ENCODE data around the gene HOXC13.

HOXC13 gene

DNA sequence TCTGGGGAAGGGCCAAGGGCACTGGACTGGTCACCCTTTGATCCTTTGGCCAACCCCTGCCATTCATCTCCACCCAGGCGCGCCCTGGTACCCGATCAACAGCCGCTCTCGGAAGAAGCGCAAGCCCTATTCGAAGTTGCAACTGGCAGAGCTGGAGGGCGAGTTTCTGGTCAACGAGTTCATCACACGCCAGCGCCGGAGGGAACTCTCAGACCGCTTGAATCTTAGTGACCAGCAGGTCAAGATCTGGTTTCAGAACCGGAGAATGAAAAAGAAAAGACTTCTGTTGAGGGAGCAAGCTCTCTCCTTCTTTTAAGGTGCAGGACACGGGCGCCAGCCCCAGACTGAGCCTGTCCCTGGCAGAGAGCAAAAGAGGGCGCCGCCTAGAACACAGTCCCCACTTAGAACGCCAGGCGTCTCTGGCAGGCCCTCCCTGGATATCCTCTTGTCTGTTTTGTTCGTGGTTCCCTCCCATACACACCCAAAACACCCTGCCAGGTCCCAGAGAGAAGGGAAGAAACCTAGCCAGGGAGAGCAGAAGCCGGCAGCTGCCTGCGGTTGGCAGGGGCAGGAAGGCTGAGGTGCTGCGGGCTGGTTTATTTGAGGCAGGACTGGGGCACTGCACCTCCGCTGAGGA lies 17.7 kb downstream of the HOXC13 start:
- 7% methylated on average over 19 of the region's 25 CpGs for WGBS (ENCODE audit: insufficient coverage)
- Histone ChIP-seq H3K36me3 (ENCODE audit: control insufficient read depth in 4 of 4, insufficient read depth in 4 of 4, low read length in 3 of 4) (no peaks in the 10 kb centered on the region), H3K9me3 (ENCODE audit: control extremely low read depth in 1 of 5, control insufficient read depth in 4 of 5, insufficient read depth in 2 of 5, low read depth in 1 of 5, low read length in 4 of 5) (peaks cover 0 to 5% (median 0%) of the 10 kb centered on the region in 5 experiments), H3K27me3 (replicated peaks in 2 of 5; ENCODE audit: control insufficient read depth in 4 of 5, insufficient read depth in 5 of 5, low read length in 4 of 5) (peaks cover 10 to 100% (median 78%) of the 10 kb centered on the region in 5 experiments), H3K4me3 (ENCODE audit: control insufficient read depth in 1 of 7, extremely low read depth in 1 of 7, insufficient read depth in 4 of 7, low read depth in 2 of 7, low read length in 6 of 7) (peak overlapping the region in 2 of 7 experiments; percentile 22 to 23), H3K4me1 (ENCODE audit: control extremely low read depth in 1 of 4, control insufficient read depth in 4 of 4, insufficient read depth in 4 of 4, low read length in 3 of 4) (peaks cover 0 to 25% (median 21%) of the 10 kb centered on the region in 4 experiments), H3K27ac (ENCODE audit: insufficient read depth in 1 of 2, low read depth in 1 of 2, low read length in 2 of 2, poor library complexity in 1 of 2, severe bottlenecking in 2 of 2) (no peak overlapping the region)
- ChIA-PET CTCF (interaction anchor here (0.8 to 3.3 kb wide), 6 partner anchors 10 to 204 kb away, joined by 3 to 11 read pairs (median 4); partner anchors contain the start of gene HOXC10), POLR2A (no interaction called here)
- DNase-seq: peak; percentile 32 to 82 (median 74)

DNA sequence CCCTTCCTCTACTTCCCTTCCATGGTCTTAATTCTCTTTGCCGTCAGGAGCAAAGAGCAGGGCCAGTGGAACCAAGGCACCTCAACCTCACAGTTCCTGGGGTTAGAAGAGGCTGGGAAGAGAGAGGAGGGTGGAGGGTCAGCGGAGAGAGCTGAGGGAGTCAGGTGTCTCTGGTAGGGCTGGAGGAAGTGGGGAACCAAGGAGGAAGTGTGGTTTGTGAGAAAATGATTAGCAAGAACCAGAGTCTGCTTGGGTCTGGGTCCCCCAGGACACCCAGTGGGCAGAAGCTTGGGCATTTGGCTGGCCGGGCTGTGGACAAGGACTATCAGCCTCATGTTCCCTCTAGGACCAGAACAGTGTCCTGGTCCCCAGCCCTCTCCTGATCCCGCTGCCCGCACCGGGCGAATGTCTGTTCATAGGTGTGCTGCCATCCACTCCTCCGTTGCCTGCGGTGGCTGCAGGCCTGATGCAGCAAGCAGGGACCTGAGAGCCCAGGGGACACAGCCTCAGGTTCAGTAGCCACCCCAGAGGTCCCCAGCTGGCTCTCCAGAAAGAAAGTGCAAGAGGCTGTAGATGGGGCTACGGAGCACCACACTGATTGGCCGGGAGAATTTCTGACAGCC lies 18.4 kb downstream of the HOXC13 start:
- H3K4me1 ChIP-seq (ENCODE audit: control extremely low read depth in 1 of 4, control insufficient read depth in 4 of 4, insufficient read depth in 4 of 4, low read length in 3 of 4): peaks cover 0 to 28% (median 19%) of the 10 kb centered on the region in 4 experiments
- WGBS (ENCODE audit: insufficient coverage): 5% methylated on average over 10 of the region's 11 CpGs
- H3K4me3 ChIP-seq (ENCODE audit: control insufficient read depth in 1 of 7, extremely low read depth in 1 of 7, insufficient read depth in 4 of 7, low read depth in 2 of 7, low read length in 6 of 7): peak overlapping the region in 2 of 7 experiments; percentile 22 to 23
- DNase-seq: no peak
- no peaks in the 10 kb centered on the region for H3K36me3 ChIP-seq (ENCODE audit: control insufficient read depth in 4 of 4, insufficient read depth in 4 of 4, low read length in 3 of 4)
- H3K27ac ChIP-seq (ENCODE audit: insufficient read depth in 1 of 2, low read depth in 1 of 2, low read length in 2 of 2, poor library complexity in 1 of 2, severe bottlenecking in 2 of 2): no peak overlapping the region
- H3K27me3 ChIP-seq (replicated peaks in 2 of 5; ENCODE audit: control insufficient read depth in 4 of 5, insufficient read depth in 5 of 5, low read length in 4 of 5): peaks cover 14 to 100% (median 79%) of the 10 kb centered on the region in 5 experiments
- ChIA-PET POLR2A (no interaction called here), CTCF (interaction anchor here (0.8 to 3.3 kb wide), 6 partner anchors 11 to 204 kb away, joined by 3 to 11 read pairs (median 4); partner anchors contain the start of gene HOXC10)
- peaks cover 0 to 5% (median 0%) of the 10 kb centered on the region in 5 experiments for H3K9me3 ChIP-seq (ENCODE audit: control extremely low read depth in 1 of 5, control insufficient read depth in 4 of 5, insufficient read depth in 2 of 5, low read depth in 1 of 5, low read length in 4 of 5)

DNA sequence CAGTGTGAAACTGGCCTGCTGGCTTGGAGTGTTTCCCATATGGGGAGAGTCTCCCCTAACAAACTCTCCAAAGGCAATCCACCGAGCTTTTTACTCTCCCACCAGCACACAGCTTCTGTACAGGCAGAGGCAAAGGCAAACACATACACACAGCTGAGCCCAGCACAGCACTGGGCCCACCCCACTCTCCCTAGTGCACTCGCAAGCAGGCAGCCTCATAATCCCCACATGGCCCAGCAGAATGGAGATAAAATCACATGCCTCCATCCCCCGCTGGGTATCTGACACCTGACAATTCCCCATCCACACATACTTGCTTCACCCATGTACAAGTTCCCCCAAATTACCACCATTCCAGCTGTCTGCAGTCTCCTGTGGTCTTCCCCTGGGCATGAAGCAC lies 19.5 kb downstream of the HOXC13 start:
- Histone ChIP-seq H3K27ac (ENCODE audit: insufficient read depth in 1 of 2, low read depth in 1 of 2, low read length in 2 of 2, poor library complexity in 1 of 2, severe bottlenecking in 2 of 2) (no peak overlapping the region), H3K27me3 (replicated peaks in 2 of 5; ENCODE audit: control insufficient read depth in 4 of 5, insufficient read depth in 5 of 5, low read length in 4 of 5) (peaks cover 25 to 100% (median 78%) of the 10 kb centered on the region in 5 experiments), H3K4me1 (ENCODE audit: control extremely low read depth in 1 of 4, control insufficient read depth in 4 of 4, insufficient read depth in 4 of 4, low read length in 3 of 4) (peaks cover 0 to 28% (median 19%) of the 10 kb centered on the region in 4 experiments), H3K9me3 (ENCODE audit: control extremely low read depth in 1 of 5, control insufficient read depth in 4 of 5, insufficient read depth in 2 of 5, low read depth in 1 of 5, low read length in 4 of 5) (peaks cover 0 to 5% (median 0%) of the 10 kb centered on the region in 5 experiments), H3K4me3 (ENCODE audit: control insufficient read depth in 1 of 7, extremely low read depth in 1 of 7, insufficient read depth in 4 of 7, low read depth in 2 of 7, low read length in 6 of 7) (no peak overlapping the region), H3K36me3 (ENCODE audit: control insufficient read depth in 4 of 4, insufficient read depth in 4 of 4, low read length in 3 of 4) (no peaks in the 10 kb centered on the region)
- ChIA-PET CTCF (interaction anchor here (0.9 kb wide), 1 partner anchor 11 kb away, joined by 3 read pairs; no protein-coding TSS in a partner anchor), POLR2A (no interaction called here)
- WGBS (ENCODE audit: insufficient coverage): 10% methylated on average over 2 of the region's 3 CpGs
- DNase-seq: no peak

DNA sequence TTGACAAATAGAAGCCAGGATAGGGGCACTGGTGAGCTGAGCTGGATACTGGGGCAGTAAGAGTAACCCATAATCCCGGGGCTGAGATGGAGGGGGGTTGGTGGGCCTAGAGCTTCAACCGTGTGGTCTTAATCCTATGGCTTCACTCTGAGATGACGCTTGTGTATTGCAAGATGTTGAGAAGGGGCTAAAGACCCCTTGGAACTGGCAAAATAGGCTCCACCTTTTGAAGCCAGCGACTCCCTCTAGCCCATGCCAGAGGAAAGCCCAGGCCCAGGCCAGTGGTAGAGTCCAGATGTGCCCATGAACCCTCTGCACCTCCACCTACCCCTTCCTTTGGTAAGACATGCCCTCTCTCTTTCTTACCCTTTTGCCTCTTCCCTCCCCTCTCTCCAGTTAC lies 20.7 kb downstream of the HOXC13 start:
- CTCF ChIA-PET: interaction anchor here (0.6 to 1.5 kb wide), 6 partner anchors 12 to 249 kb away, joined by 3 to 4 read pairs (median 3); no protein-coding TSS in a partner anchor
- H3K27ac ChIP-seq (ENCODE audit: insufficient read depth in 1 of 2, low read depth in 1 of 2, low read length in 2 of 2, poor library complexity in 1 of 2, severe bottlenecking in 2 of 2): no peak overlapping the region

DNA sequence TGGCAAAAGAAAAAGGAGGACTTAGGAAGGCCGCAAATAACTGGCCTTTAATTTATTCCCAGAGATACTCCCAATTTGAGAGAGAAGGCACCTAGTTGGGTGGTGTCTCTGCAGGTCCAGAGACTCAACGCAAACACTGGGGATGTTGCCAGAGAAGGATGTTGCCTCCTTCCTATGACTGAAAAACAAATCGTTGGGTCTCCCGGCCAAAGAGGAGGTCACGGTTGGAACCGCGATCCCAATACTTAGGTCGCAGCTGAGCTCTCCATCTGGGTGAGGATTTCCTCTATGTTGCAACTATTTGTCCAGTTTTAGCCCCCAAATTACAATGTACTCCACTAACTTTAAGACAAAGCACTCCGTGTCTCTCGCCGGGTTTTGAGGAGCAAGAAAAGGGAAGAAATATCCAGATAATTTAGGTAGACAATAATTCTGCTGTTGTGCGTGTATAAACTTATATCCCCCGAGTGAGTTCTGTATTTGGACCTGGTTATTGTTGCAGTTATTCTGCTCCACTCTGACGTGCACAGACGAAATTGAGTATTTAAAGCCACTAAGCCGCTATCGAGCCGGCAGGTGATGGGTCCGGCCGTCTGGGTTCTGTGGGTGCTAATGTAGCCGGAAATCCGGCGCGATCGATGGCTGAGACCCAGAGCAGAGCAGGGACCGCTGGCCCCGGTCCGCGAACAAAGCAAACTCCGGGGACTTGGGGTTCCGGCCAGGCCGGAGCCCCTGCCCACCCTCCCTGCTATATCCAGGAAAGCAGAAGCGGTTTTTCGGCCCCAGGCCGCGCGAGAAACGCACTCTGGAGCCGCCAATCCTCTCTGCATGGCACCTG lies 21.8 kb downstream of the HOXC13 start:
- H3K36me3 ChIP-seq (ENCODE audit: control insufficient read depth in 4 of 4, insufficient read depth in 4 of 4, low read length in 3 of 4): no peaks in the 10 kb centered on the region
- POLR2A ChIA-PET: no interaction called here
- no peak for DNase-seq
- peaks cover 29 to 100% (median 80%) of the 10 kb centered on the region in 5 experiments for H3K27me3 ChIP-seq (replicated peaks in 2 of 5; ENCODE audit: control insufficient read depth in 4 of 5, insufficient read depth in 5 of 5, low read length in 4 of 5)
- peaks cover 0 to 11% (median 0%) of the 10 kb centered on the region in 5 experiments for H3K9me3 ChIP-seq (ENCODE audit: control extremely low read depth in 1 of 5, control insufficient read depth in 4 of 5, insufficient read depth in 2 of 5, low read depth in 1 of 5, low read length in 4 of 5)
- H3K27ac ChIP-seq (ENCODE audit: insufficient read depth in 1 of 2, low read depth in 1 of 2, low read length in 2 of 2, poor library complexity in 1 of 2, severe bottlenecking in 2 of 2): no peak overlapping the region
- H3K4me3 ChIP-seq (ENCODE audit: control insufficient read depth in 1 of 7, extremely low read depth in 1 of 7, insufficient read depth in 4 of 7, low read depth in 2 of 7, low read length in 6 of 7): no peak overlapping the region
- peaks cover 0 to 24% (median 19%) of the 10 kb centered on the region in 4 experiments for H3K4me1 ChIP-seq (ENCODE audit: control extremely low read depth in 1 of 4, control insufficient read depth in 4 of 4, insufficient read depth in 4 of 4, low read length in 3 of 4)
- CTCF ChIA-PET: interaction anchor here (0.8 to 2.1 kb wide), 4 partner anchors 11 to 32 kb away, joined by 3 to 5 read pairs (median 4); no protein-coding TSS in a partner anchor
- 7% methylated on average over 29 of the region's 39 CpGs for WGBS (ENCODE audit: insufficient coverage)

More for the DNA sequence above, 20.7 kb downstream of the HOXC13 start:
- no peak for DNase-seq
- H3K4me1 ChIP-seq (ENCODE audit: control extremely low read depth in 1 of 4, control insufficient read depth in 4 of 4, insufficient read depth in 4 of 4, low read length in 3 of 4): peaks cover 0 to 28% (median 19%) of the 10 kb centered on the region in 4 experiments
- H3K36me3 ChIP-seq (ENCODE audit: control insufficient read depth in 4 of 4, insufficient read depth in 4 of 4, low read length in 3 of 4): no peaks in the 10 kb centered on the region
- H3K27me3 ChIP-seq (replicated peaks in 2 of 5; ENCODE audit: control insufficient read depth in 4 of 5, insufficient read depth in 5 of 5, low read length in 4 of 5): peaks cover 23 to 100% (median 78%) of the 10 kb centered on the region in 5 experiments
- peaks cover 0 to 7% (median 0%) of the 10 kb centered on the region in 5 experiments for H3K9me3 ChIP-seq (ENCODE audit: control extremely low read depth in 1 of 5, control insufficient read depth in 4 of 5, insufficient read depth in 2 of 5, low read depth in 1 of 5, low read length in 4 of 5)
- H3K4me3 ChIP-seq (ENCODE audit: control insufficient read depth in 1 of 7, extremely low read depth in 1 of 7, insufficient read depth in 4 of 7, low read depth in 2 of 7, low read length in 6 of 7): no peak overlapping the region
- POLR2A ChIA-PET: interaction anchor here (0.6 kb wide), 1 partner anchor 65 kb away, joined by 5 read pairs; no protein-coding TSS in a partner anchor
- 11% methylated on average over 4 of the region's 4 CpGs for WGBS (ENCODE audit: insufficient coverage)

DNA sequence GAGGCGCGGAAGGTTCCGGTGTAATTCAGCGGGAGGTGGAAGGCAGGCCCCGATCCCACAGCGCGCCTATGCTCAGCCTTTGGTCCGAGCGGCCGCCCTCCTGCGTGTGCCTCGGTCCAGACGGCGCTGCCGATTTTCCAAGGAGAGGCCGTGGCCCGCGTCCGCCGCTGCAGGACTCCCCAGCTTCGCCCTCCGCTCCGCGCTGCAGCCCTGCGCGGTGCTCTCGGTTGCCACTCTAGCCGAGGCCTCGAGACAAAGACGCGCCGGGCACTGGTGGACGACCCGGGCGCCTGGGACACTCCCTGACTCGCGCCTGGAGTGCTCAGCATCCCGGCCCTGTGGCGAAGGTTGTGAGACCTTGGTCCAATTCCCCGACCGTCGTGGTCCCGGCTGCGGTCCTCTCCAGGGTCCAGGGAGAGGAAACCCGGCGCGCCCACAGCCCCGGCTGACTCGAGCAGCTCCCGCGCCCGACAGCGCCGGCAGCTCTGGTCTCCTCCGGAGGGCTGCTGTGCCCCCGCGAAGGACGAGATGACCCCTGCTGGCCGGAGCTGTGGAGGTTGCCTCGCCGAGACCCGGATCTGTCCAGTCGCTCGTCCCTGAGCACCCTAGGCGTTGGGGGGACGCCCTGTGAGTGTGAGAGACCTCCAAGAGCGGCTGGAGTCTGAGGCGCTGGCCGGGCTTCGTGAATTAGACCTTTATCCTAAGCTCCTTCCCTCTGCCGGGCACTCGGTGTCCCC lies 22.6 kb downstream of the HOXC13 start:
- POLR2A ChIA-PET: no interaction called here
- Histone ChIP-seq H3K27ac (ENCODE audit: insufficient read depth in 1 of 2, low read depth in 1 of 2, low read length in 2 of 2, poor library complexity in 1 of 2, severe bottlenecking in 2 of 2) (no peak overlapping the region), H3K9me3 (ENCODE audit: control extremely low read depth in 1 of 5, control insufficient read depth in 4 of 5, insufficient read depth in 2 of 5, low read depth in 1 of 5, low read length in 4 of 5) (peaks cover 0 to 11% (median 0%) of the 10 kb centered on the region in 5 experiments), H3K4me1 (ENCODE audit: control extremely low read depth in 1 of 4, control insufficient read depth in 4 of 4, insufficient read depth in 4 of 4, low read length in 3 of 4) (peaks cover 0 to 21% (median 13%) of the 10 kb centered on the region in 4 experiments), H3K36me3 (ENCODE audit: control insufficient read depth in 4 of 4, insufficient read depth in 4 of 4, low read length in 3 of 4) (no peaks in the 10 kb centered on the region), H3K4me3 (ENCODE audit: control insufficient read depth in 1 of 7, extremely low read depth in 1 of 7, insufficient read depth in 4 of 7, low read depth in 2 of 7, low read length in 6 of 7) (peak overlapping the region in 1 of 7 experiments; percentile 19), H3K27me3 (replicated peaks in 2 of 5; ENCODE audit: control insufficient read depth in 4 of 5, insufficient read depth in 5 of 5, low read length in 4 of 5) (peaks cover 29 to 100% (median 75%) of the 10 kb centered on the region in 5 experiments)
- 2% methylated on average over 70 of the region's 72 CpGs for WGBS (ENCODE audit: insufficient coverage)
- CTCF ChIA-PET: interaction anchor here (0.8 to 2.1 kb wide), 3 partner anchors 25 to 32 kb away, joined by 3 to 5 read pairs (median 4); no protein-coding TSS in a partner anchor
- no peak for DNase-seq

All from common myeloid progenitor, CD34-positive (primary cell).